ENCODE results near the gene LRMDA. TPM values are rescaled to one million over a fixed set of nuclear protein-coding genes. Genes with fewer than 3 reads are reported as not detected.

Gene LRMDA
- total RNA-seq, 1 donor from 2014 or later, result not detected

- TF ChIP-seq CTCF (IDR thresholded peaks at IDR 0.05), result no peak
- Mint-ChIP-seq H3K9me3 (no peaks in the 10 kb centered on the region), H3K27me3 (no peaks in the 10 kb centered on the region), H3K27ac (no peak overlapping the region), H3K4me1 (no peaks in the 10 kb centered on the region), H3K36me3 (ENCODE audit: low read depth) (no peaks in the 10 kb centered on the region), H3K4me3 (no peak overlapping the region)
- POLR2A ChIA-PET, result no interaction called here
- CTCF ChIA-PET, result no interaction called here
- ATAC-seq (ENCODE audit: low read depth) (no peak), DNase-seq (no peak)
- intact Hi-C loops (cut with micrococcal nuclease), result no loop called here
Measured at GRCh38 chr10:75681334-75681733, 249.9 kb downstream of the LRMDA start.

GRCh38 chr10:75682649-75683557 lies 251.5 kb downstream of the LRMDA start:
- ChIA-PET CTCF (no interaction called here), POLR2A (no interaction called here)
- H3K9me3 Mint-ChIP-seq, result peaks cover 5% of the 10 kb centered on the region
- intact Hi-C loops (cut with micrococcal nuclease), result no loop called here
- ATAC-seq (ENCODE audit: low read depth) (no peak), DNase-seq (no peak)
- H3K4me3 Mint-ChIP-seq, result no peak overlapping the region
- no peak for TF ChIP-seq CTCF (IDR thresholded peaks at IDR 0.05)
- no peaks in the 10 kb centered on the region for H3K36me3 Mint-ChIP-seq (ENCODE audit: low read depth)
- H3K27me3 Mint-ChIP-seq, result no peaks in the 10 kb centered on the region
- H3K4me1 Mint-ChIP-seq, result no peaks in the 10 kb centered on the region
- H3K27ac Mint-ChIP-seq, result no peak overlapping the region

GRCh38 chr10:75685187-75685586 lies 253.8 kb downstream of the LRMDA start:
- DNase-seq, result no peak
- Mint-ChIP-seq H3K4me1 (no peaks in the 10 kb centered on the region), H3K27me3 (no peaks in the 10 kb centered on the region), H3K27ac (no peak overlapping the region), H3K9me3 (peaks cover 10% of the 10 kb centered on the region), H3K4me3 (no peak overlapping the region), H3K36me3 (ENCODE audit: low read depth) (no peaks in the 10 kb centered on the region)
- CTCF ChIA-PET, result no interaction called here
- no peak for ATAC-seq (ENCODE audit: low read depth)
- intact Hi-C loops (cut with micrococcal nuclease), result no loop called here
- POLR2A ChIA-PET, result no interaction called here
- no peak for TF ChIP-seq CTCF (IDR thresholded peaks at IDR 0.05)

GRCh38 chr10:75688506-75689300 lies 257.3 kb downstream of the LRMDA start:
- no peak for ATAC-seq (ENCODE audit: low read depth)
- TF ChIP-seq CTCF (IDR thresholded peaks at IDR 0.05), result no peak
- no peaks in the 10 kb centered on the region for H3K4me1 Mint-ChIP-seq
- ChIA-PET POLR2A (no interaction called here), CTCF (no interaction called here)
- no peaks in the 10 kb centered on the region for H3K36me3 Mint-ChIP-seq (ENCODE audit: low read depth)
- no peak for DNase-seq
- intact Hi-C loops (cut with micrococcal nuclease), result no loop called here
- H3K9me3 Mint-ChIP-seq, result peaks cover 10% of the 10 kb centered on the region
- H3K27me3 Mint-ChIP-seq, result peaks cover 2% of the 10 kb centered on the region
- H3K4me3 Mint-ChIP-seq, result no peak overlapping the region
- H3K27ac Mint-ChIP-seq, result no peak overlapping the region

- Mint-ChIP-seq H3K4me3 (no peak overlapping the region), H3K27me3 (peaks cover 2% of the 10 kb centered on the region), H3K27ac (no peak overlapping the region), H3K4me1 (no peaks in the 10 kb centered on the region), H3K36me3 (ENCODE audit: low read depth) (no peaks in the 10 kb centered on the region), H3K9me3 (no peaks in the 10 kb centered on the region)
- intact Hi-C loops (cut with micrococcal nuclease), result no loop called here
- ATAC-seq (ENCODE audit: low read depth), result no peak
- no peak for TF ChIP-seq CTCF (IDR thresholded peaks at IDR 0.05)
- ChIA-PET POLR2A (no interaction called here), CTCF (no interaction called here)
- no peak for DNase-seq
Measured at GRCh38 chr10:75693489-75693888, 262.1 kb downstream of the LRMDA start.

All from activated B cell treated with CpG ODN at 0.5 μM for 24 hours (primary cell).